B cell (primary cell): Measurements from ENCODE around the gene SSBP1. TPM values are rescaled to one million over a fixed set of nuclear protein-coding genes. Genes with fewer than 3 reads are reported as not detected.

Experiments
- ATAC-seq: fragments of 200-7000 bp; cut with Tn5 transposase; one replicate; pipeline ENCODE4 v1.10.0; 2021; ENCODE audit warnings: low read depth, mild to moderate bottlenecking, moderate number of reproducible peaks, moderate library complexity
- CTCF ChIA-PET: fragments of 350-600 bp; sonication (Branson Sonifier 250); formaldehyde crosslinking; loops from one replicate; lab custom pipeline; 2021; ENCODE audit warnings: antibody characterized with exemption, inconsistent platforms; lab: Charles Lee
- POLR2A ChIA-PET: fragments of 350-600 bp; sonication (Branson Sonifier 250); formaldehyde crosslinking; loops from one replicate; lab custom pipeline; 2021; ENCODE audit warnings: antibody characterized with exemption; lab: Charles Lee
- DNase-seq: peaks from one replicate; pipeline ENCODE4 v3.0.0; 2013
- H2AFZ ChIP-seq: 2 replicates; pipeline ENCODE4 v1.6.1; 2012; ENCODE audit warnings: mild to moderate bottlenecking, low read depth, low read length; ENCODE audit not compliant: insufficient read depth, poor library complexity, severe bottlenecking
- H3K27ac ChIP-seq, 2 donors: 1 replicate in 1 of 2; 2 replicates in 1 of 2; pipeline ENCODE4 v1.5.1; 2012 to 2013; ENCODE audit warnings: low read length in 2 of 2, mild to moderate bottlenecking in 2 of 2, moderate library complexity in 1 of 2
- H3K27me3 ChIP-seq, 4 experiments: fragments of 200-600 bp in 1 of 4; sonication (generic) in 1 of 4; replicated peaks in 1 of 4; 1 replicate in 2 of 4; 2 replicates in 2 of 4; pipeline versions ENCODE4 v1.6.1 to v1.7.0; 2013 to 2016; ENCODE audit warnings: low read length in 3 of 4, mild to moderate bottlenecking in 2 of 4, mixed read lengths in 1 of 4, moderate library complexity in 1 of 4; ENCODE audit not compliant: insufficient read depth in 4 of 4, control insufficient read depth in 3 of 4; ENCODE audit errors: control extremely low read depth in 1 of 4
- H3K36me3 ChIP-seq, 2 experiments: replicated peaks in 1 of 2; 1 replicate in 1 of 2; 2 replicates in 1 of 2; pipeline versions ENCODE4 v1.6.1 to v1.7.1; 2013; ENCODE audit warnings: low read length in 1 of 2; ENCODE audit not compliant: insufficient read depth in 2 of 2, control insufficient read depth in 1 of 2; ENCODE audit errors: control extremely low read depth in 1 of 2, extremely low read depth in 1 of 2
- H3K4me1 ChIP-seq, 2 donors: fragments of 200-600 bp in 1 of 2; sonication (generic) in 1 of 2; 1 replicate in 1 of 2; 2 replicates in 1 of 2; pipeline versions ENCODE4 v1.5.1 to v1.6.1; 2013 to 2017; ENCODE audit warnings: low read length in 2 of 2; ENCODE audit not compliant: control insufficient read depth in 2 of 2, insufficient read depth in 2 of 2
- H3K4me2 ChIP-seq: replicated peaks from 2 replicates; pipeline ENCODE3; 2012; ENCODE audit warnings: mild to moderate bottlenecking, low read depth, low read length; ENCODE audit not compliant: poor library complexity, severe bottlenecking
- H3K4me3 ChIP-seq, 5 experiments: fragments of 200-600 bp in 1 of 5; sonication (generic) in 1 of 5; 1 replicate in 3 of 5; 2 replicates in 2 of 5; pipeline versions ENCODE4 v1.5.1 to v1.7.0; 2011 to 2016; ENCODE audit warnings: low read length in 4 of 5, mild to moderate bottlenecking in 4 of 5, low read depth in 2 of 5, control low read depth in 1 of 5, moderate library complexity in 1 of 5; ENCODE audit not compliant: insufficient read depth in 1 of 5; ENCODE audit errors: control extremely low read depth in 1 of 5, extremely low read depth in 1 of 5
- H3K79me2 ChIP-seq: fragments of 200-600 bp; sonication (generic); one replicate; pipeline ENCODE4 v1.6.0; 2016; ENCODE audit warnings: low read length; ENCODE audit not compliant: control insufficient read depth, insufficient read depth
- H3K9ac ChIP-seq: fragments of 200-600 bp; sonication (generic); 2 replicates; pipeline ENCODE4 v1.6.1; 2017; ENCODE audit warnings: mild to moderate bottlenecking, low read length, moderate library complexity
- H3K9me3 ChIP-seq, 3 donors: one replicate each; pipeline versions ENCODE4 v1.6.1 to v1.7.1; 2013; ENCODE audit warnings: low read length in 2 of 3; ENCODE audit not compliant: control insufficient read depth in 2 of 3, insufficient read depth in 1 of 3; ENCODE audit errors: control extremely low read depth in 1 of 3
- H4K20me1 ChIP-seq: 2 replicates; pipeline ENCODE4 v1.6.0; 2012; ENCODE audit warnings: mild to moderate bottlenecking, low read length; ENCODE audit not compliant: insufficient read depth, control insufficient read depth, poor library complexity, severe bottlenecking
- H3K27ac Mint-ChIP-seq: one replicate; pipeline ENCODE4 v1.8.0; 2021; ENCODE audit warnings: mixed read lengths
- H3K27me3 Mint-ChIP-seq: one replicate; pipeline ENCODE4 v1.8.0; 2021; ENCODE audit warnings: mixed read lengths
- H3K4me1 Mint-ChIP-seq: one replicate; pipeline ENCODE4 v1.8.0; 2021; ENCODE audit warnings: mixed read lengths
- H3K4me3 Mint-ChIP-seq: one replicate; pipeline ENCODE4 v1.8.0; 2021; ENCODE audit warnings: mixed read lengths
- H3K9me3 Mint-ChIP-seq: one replicate; pipeline ENCODE4 v1.8.0; 2022; ENCODE audit warnings: mixed read lengths; ENCODE audit not compliant: insufficient read depth
- EZH2 ChIP-seq: IDR thresholded peaks from 2 replicates; pipeline ENCODE4 v1.6.1; 2012; ENCODE audit warnings: borderline replicate concordance, low read depth, mild to moderate bottlenecking, moderate library complexity, low read length; ENCODE audit not compliant: insufficient read depth, poor library complexity, severe bottlenecking
- WGBS: methylation state at CpG from one replicate; pipeline ENCODE4 v1.1.5; 2013; ENCODE audit warnings: missing lambda C conversion rate; ENCODE audit not compliant: insufficient coverage; 5-methylcytosine and 5-hydroxymethylcytosine counted together
- intact Hi-C: fragments of 100-400 bp; cut with micrococcal nuclease; formaldehyde crosslinking; loops from one replicate; pipeline ENCODE4 v1.10.0; 2022
- polyA plus RNA-seq: library from polyadenylated mRNA; depleted of rRNA; stranded (reverse); fragments of >200 nt; gene quantifications from 2 replicates; pipeline ENCODE4 v1.2.3, GENCODE V29; 2012
- total RNA-seq, 2 donors: library from RNA; stranded (reverse); fragments of 120-200 nt in 1 of 2; gene quantifications; 1 replicate in 1 of 2; 2 replicates in 1 of 2; pipeline versions ENCODE4 v1.2.3 to v1.2.4, GENCODE V29; 2013 to 2022
- TF ChIP-seq, protein P1 (sequence below): fragments of 200-600 bp; IDR thresholded peaks from one replicate; pipeline ENCODE4 v1.8.0; 2022; ENCODE audit warnings: antibody characterized with exemption, mild to moderate bottlenecking

The SSBP1 gene
- total and polyA plus RNA-seq, 2 donors (not counting 1 experiment from before 2014, with no cell fraction given) = 37.2 to 93.6 TPM

DNA sequence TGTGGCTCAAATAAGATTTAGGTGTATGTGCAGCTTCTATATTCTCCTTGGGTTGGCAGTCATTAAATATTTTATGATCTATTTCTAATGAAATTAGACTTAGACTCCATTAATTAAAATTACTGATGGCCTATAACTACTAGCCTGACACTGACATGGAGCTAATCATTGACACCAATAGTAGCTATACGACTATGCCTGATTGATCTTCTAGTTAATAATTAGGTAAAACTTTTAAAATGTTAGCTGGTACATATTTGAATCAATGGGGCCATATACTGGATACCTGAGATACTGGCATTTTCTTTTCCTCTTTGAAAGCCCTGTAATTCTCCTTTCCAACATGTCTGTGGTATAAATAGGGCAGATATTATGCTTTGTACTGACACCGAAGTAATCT is 15.6 kb upstream of the SSBP1 start:
- H3K27ac Mint-ChIP-seq = no peak overlapping the region
- no peak overlapping the region for H3K4me3 ChIP-seq
- H4K20me1 ChIP-seq = no peaks in the 10 kb centered on the region
- H3K79me2 ChIP-seq = no peaks in the 10 kb centered on the region
- DNase-seq (no peak), ATAC-seq (no peak)
- H3K4me2 ChIP-seq = no peak overlapping the region
- POLR2A ChIA-PET = no interaction called here
- no peaks in the 10 kb centered on the region for H3K27me3 ChIP-seq
- no peaks in the 10 kb centered on the region for H3K4me1 ChIP-seq
- H2AFZ ChIP-seq = no peak overlapping the region
- no peak for TF ChIP-seq EZH2
- TF ChIP-seq, protein P1, sequence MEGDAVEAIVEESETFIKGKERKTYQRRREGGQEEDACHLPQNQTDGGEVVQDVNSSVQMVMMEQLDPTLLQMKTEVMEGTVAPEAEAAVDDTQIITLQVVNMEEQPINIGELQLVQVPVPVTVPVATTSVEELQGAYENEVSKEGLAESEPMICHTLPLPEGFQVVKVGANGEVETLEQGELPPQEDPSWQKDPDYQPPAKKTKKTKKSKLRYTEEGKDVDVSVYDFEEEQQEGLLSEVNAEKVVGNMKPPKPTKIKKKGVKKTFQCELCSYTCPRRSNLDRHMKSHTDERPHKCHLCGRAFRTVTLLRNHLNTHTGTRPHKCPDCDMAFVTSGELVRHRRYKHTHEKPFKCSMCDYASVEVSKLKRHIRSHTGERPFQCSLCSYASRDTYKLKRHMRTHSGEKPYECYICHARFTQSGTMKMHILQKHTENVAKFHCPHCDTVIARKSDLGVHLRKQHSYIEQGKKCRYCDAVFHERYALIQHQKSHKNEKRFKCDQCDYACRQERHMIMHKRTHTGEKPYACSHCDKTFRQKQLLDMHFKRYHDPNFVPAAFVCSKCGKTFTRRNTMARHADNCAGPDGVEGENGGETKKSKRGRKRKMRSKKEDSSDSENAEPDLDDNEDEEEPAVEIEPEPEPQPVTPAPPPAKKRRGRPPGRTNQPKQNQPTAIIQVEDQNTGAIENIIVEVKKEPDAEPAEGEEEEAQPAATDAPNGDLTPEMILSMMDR = no peak
- H3K27me3 Mint-ChIP-seq = no peaks in the 10 kb centered on the region
- H3K27ac ChIP-seq = no peak overlapping the region
- CTCF ChIA-PET = no interaction called here
- intact Hi-C loops = no loop called here
- H3K4me3 Mint-ChIP-seq = no peak overlapping the region
- no peaks in the 10 kb centered on the region for H3K9me3 Mint-ChIP-seq
- no peaks in the 10 kb centered on the region for H3K4me1 Mint-ChIP-seq
- no peaks in the 10 kb centered on the region for H3K9me3 ChIP-seq
- WGBS = no CpG with 5 or more reads among the region's 2 CpGs
- H3K9ac ChIP-seq = no peak overlapping the region
- H3K36me3 ChIP-seq = no peaks in the 10 kb centered on the region

DNA sequence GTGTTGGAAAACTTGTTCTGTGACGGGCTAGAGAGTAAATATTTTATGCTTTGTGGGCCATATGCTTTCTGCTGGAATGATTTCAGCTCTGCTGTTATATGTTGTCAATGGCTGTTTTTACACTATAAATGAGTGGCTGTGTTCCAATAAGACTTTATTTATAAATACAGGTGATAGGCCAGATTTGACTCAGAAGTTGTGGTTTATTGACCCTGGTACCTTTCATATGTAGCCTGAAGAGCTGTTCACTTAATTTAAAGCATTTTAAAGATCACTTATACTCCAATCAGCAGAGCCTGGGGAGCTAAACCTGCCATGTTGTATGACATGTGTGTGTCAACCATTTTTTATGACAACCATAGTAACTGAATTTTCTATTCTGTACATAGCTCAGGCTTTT is 9.1 kb upstream of the SSBP1 start:
- 83% methylated on average over 1 of the region's 1 CpG for WGBS
- CTCF ChIA-PET = interaction anchor here (1.2 kb wide), 1 partner anchor 33 kb away, joined by 3 read pairs; no protein-coding TSS in a partner anchor
- Histone ChIP-seq H3K9me3 (no peaks in the 10 kb centered on the region), H3K27ac (no peak overlapping the region), H3K4me1 (no peaks in the 10 kb centered on the region), H3K9ac (no peak overlapping the region), H3K79me2 (no peaks in the 10 kb centered on the region), H2AFZ (no peak overlapping the region), H3K4me3 (no peak overlapping the region), H3K27me3 (no peaks in the 10 kb centered on the region), H3K36me3 (no peaks in the 10 kb centered on the region), H3K4me2 (no peak overlapping the region), H4K20me1 (no peaks in the 10 kb centered on the region)
- Mint-ChIP-seq H3K27ac (no peak overlapping the region), H3K27me3 (no peaks in the 10 kb centered on the region), H3K4me1 (no peaks in the 10 kb centered on the region), H3K4me3 (no peak overlapping the region), H3K9me3 (no peaks in the 10 kb centered on the region)
- TF ChIP-seq EZH2 = no peak
- TF ChIP-seq, protein P1 = no peak
- no peak for ATAC-seq
- POLR2A ChIA-PET = no interaction called here
- intact Hi-C loops = no loop called here
- DNase-seq = no peak
